ENCODE data around the gene ZNF74.

DNA sequence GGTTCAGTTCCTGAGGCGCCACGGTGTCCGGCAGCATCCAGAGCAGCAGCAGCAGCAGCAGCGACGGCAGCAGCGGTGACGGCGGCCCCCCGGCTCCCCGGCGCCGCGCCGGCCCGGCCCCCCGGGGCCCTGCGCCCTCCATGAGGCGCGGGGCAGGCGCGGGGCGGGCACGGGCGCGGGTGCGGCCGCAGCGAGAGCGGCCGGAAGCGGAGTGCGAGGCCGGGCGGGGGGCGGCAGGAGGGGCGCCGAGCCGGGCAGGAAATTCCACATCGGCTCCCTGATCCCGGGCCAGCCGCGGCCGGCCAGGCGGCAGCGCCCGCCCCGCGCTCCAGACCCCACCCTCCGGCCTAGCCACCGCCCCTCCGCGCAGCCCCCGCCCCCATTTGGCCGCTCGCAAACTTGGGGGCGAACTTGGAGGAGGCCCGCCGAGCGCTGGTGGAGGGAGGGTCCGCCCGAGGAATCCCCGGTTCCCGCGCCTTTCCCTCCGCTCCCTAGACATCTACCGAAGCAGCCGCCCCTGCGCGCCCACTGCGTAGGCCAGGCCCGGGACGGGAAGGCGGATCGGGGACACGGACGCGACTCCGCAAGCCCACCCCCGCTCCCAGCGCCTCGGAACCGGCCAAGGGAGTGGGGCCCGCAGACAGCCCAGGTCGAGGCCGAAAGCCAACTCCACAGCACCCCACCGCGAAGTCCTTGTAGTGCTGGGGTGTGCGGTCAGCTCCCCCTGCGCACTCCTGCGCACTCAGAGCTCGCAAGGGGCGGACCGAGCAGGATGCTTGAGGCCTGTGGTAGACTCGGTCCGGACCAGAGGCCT, 43.9 kb downstream of the ZNF74 start, which contains the start of gene SCARF2:
- TF ChIP-seq, protein P1, sequence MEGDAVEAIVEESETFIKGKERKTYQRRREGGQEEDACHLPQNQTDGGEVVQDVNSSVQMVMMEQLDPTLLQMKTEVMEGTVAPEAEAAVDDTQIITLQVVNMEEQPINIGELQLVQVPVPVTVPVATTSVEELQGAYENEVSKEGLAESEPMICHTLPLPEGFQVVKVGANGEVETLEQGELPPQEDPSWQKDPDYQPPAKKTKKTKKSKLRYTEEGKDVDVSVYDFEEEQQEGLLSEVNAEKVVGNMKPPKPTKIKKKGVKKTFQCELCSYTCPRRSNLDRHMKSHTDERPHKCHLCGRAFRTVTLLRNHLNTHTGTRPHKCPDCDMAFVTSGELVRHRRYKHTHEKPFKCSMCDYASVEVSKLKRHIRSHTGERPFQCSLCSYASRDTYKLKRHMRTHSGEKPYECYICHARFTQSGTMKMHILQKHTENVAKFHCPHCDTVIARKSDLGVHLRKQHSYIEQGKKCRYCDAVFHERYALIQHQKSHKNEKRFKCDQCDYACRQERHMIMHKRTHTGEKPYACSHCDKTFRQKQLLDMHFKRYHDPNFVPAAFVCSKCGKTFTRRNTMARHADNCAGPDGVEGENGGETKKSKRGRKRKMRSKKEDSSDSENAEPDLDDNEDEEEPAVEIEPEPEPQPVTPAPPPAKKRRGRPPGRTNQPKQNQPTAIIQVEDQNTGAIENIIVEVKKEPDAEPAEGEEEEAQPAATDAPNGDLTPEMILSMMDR (IDR thresholded peaks at IDR 0.05): no peak
- TF ChIP-seq POLR2A (IDR thresholded peaks at IDR 0.05): no peak
